Activated CD8-positive, alpha-beta T cell treated with anti-CD3 and anti-CD28 coated beads, Interleukin-2, amount 10 ng/mL, durations not matched to agents 7 days and 5 days (primary cell): ENCODE measurements around the gene CASTOR1. TPM values are rescaled to one million over a fixed set of nuclear protein-coding genes. Genes with fewer than 3 reads are reported as not detected.

Experiments
- ATAC-seq: fragments of 150-1000 bp; cut with Tn5 transposase; one replicate; pipeline ENCODE4 v1.10.0; 2021; ENCODE audit warnings: moderate library complexity
- CTCF ChIA-PET: fragments of 350-600 bp; sonication (Branson Sonifier 250); formaldehyde crosslinking; loops from one replicate; lab custom pipeline; 2021; ENCODE audit warnings: antibody characterized with exemption; lab: Charles Lee
- POLR2A ChIA-PET: fragments of 350-600 bp; sonication (Branson Sonifier 250); formaldehyde crosslinking; loops from one replicate; lab custom pipeline; 2021; ENCODE audit warnings: antibody characterized with exemption; lab: Charles Lee
- DNase-seq: peaks from one replicate; pipeline ENCODE4 v3.0.0-alpha.2; 2020
- H3K27ac Mint-ChIP-seq: one replicate; pipeline ENCODE4 v1.8.0; 2021; ENCODE audit warnings: mild to moderate bottlenecking, mixed read lengths
- H3K27me3 Mint-ChIP-seq: one replicate; pipeline ENCODE4 v1.8.0; 2021; ENCODE audit warnings: low read depth, mixed read lengths
- H3K36me3 Mint-ChIP-seq: one replicate; pipeline ENCODE4 v1.8.0; 2021; ENCODE audit warnings: low read depth, mixed read lengths
- H3K4me1 Mint-ChIP-seq: one replicate; pipeline ENCODE4 v1.8.0; 2021; ENCODE audit warnings: low read depth, mixed read lengths
- H3K4me3 Mint-ChIP-seq: one replicate; pipeline ENCODE4 v1.8.0; 2021; ENCODE audit warnings: mild to moderate bottlenecking, mixed read lengths
- H3K9me3 Mint-ChIP-seq: one replicate; pipeline ENCODE4 v1.8.0; 2022; ENCODE audit warnings: mixed read lengths; ENCODE audit not compliant: insufficient read depth
- total RNA-seq, 2 experiments: library from RNA; stranded (reverse); gene quantifications; one replicate each; pipeline ENCODE4 v1.2.3, GENCODE V29; 2021

CASTOR1 gene
- total RNA-seq, 2 experiments from 2014 or later = 24.5 to 25.4 TPM

- POLR2A ChIA-PET = interaction anchor here (0.6 to 1.2 kb wide), 2 partner anchors 12 to 143 kb away, joined by 3 read pairs; no protein-coding TSS in a partner anchor
- H3K27ac Mint-ChIP-seq = peak overlapping the region; percentile 76
Observed at GRCh38 chr22:30251711-30252110, 37.6 kb downstream of the CASTOR1 start.

GRCh38 chr22:30250661-30251267 is 38.5 kb downstream of the CASTOR1 start:
- CTCF ChIA-PET = interaction anchor here (1.3 to 2.3 kb wide), 5 partner anchors 13 to 143 kb away, joined by 4 to 10 read pairs (median 8); no protein-coding TSS in a partner anchor
- H3K9me3 Mint-ChIP-seq = no peaks in the 10 kb centered on the region

More at GRCh38 chr22:30251711-30252110, 37.6 kb downstream of the CASTOR1 start:
- CTCF ChIA-PET = interaction anchor here (1.3 to 4.5 kb wide), 3 partner anchors 12 to 145 kb away, joined by 4 to 95 read pairs (median 10); no protein-coding TSS in a partner anchor
- Mint-ChIP-seq H3K4me3 (no peak overlapping the region), H3K27me3 (no peaks in the 10 kb centered on the region), H3K9me3 (no peaks in the 10 kb centered on the region), H3K36me3 (no peaks in the 10 kb centered on the region), H3K4me1 (peaks cover 95% of the 10 kb centered on the region)
- no peak for DNase-seq
- ATAC-seq = no peak

GRCh38 chr22:30250039-30250565 is 39.2 kb downstream of the CASTOR1 start:
- Mint-ChIP-seq H3K27me3 (no peaks in the 10 kb centered on the region), H3K4me1 (peaks cover 83% of the 10 kb centered on the region), H3K36me3 (peaks cover 15% of the 10 kb centered on the region), H3K9me3 (no peaks in the 10 kb centered on the region), H3K27ac (peak overlapping the region; percentile 67), H3K4me3 (no peak overlapping the region)
- no peak for DNase-seq
- CTCF ChIA-PET = interaction anchor here (1.3 to 2.3 kb wide), 5 partner anchors 14 to 145 kb away, joined by 4 to 10 read pairs (median 8); no protein-coding TSS in a partner anchor
- POLR2A ChIA-PET = interaction anchor here (1.5 kb wide), 1 partner anchor 72 kb away, joined by 7 read pairs; no protein-coding TSS in a partner anchor
- no peak for ATAC-seq

More at GRCh38 chr22:30250661-30251267, 38.5 kb downstream of the CASTOR1 start:
- peaks cover 87% of the 10 kb centered on the region for H3K4me1 Mint-ChIP-seq
- POLR2A ChIA-PET = interaction anchor here (0.6 to 1.5 kb wide), 3 partner anchors 11 to 143 kb away, joined by 3 to 7 read pairs (median 3); no protein-coding TSS in a partner anchor
- H3K4me3 Mint-ChIP-seq = no peak overlapping the region
- DNase-seq (no peak), ATAC-seq (no peak)
- peaks cover 8% of the 10 kb centered on the region for H3K36me3 Mint-ChIP-seq
- H3K27me3 Mint-ChIP-seq = no peaks in the 10 kb centered on the region
- H3K27ac Mint-ChIP-seq = peak overlapping the region; percentile 67

- no peaks in the 10 kb centered on the region for H3K9me3 Mint-ChIP-seq
- H3K36me3 Mint-ChIP-seq = peaks cover 22% of the 10 kb centered on the region
- H3K27me3 Mint-ChIP-seq = no peaks in the 10 kb centered on the region
- H3K4me3 Mint-ChIP-seq = no peak overlapping the region
- DNase-seq (no peak), ATAC-seq (no peak)
- peaks cover 80% of the 10 kb centered on the region for H3K4me1 Mint-ChIP-seq
- H3K27ac Mint-ChIP-seq = peak overlapping the region; percentile 98
- ChIA-PET POLR2A (interaction anchor here (0.8 kb wide), 1 partner anchor 137 kb away, joined by 3 read pairs; no protein-coding TSS in a partner anchor), CTCF (interaction anchor here (1.3 to 2.3 kb wide), 4 partner anchors 14 to 144 kb away, joined by 4 to 9 read pairs (median 6); no protein-coding TSS in a partner anchor)
Observed at GRCh38 chr22:30249049-30250038, 40.0 kb downstream of the CASTOR1 start.

- H3K9me3 Mint-ChIP-seq = no peaks in the 10 kb centered on the region
- H3K36me3 Mint-ChIP-seq = peaks cover 31% of the 10 kb centered on the region
- CTCF ChIA-PET = interaction anchor here (1.0 to 1.5 kb wide), 2 partner anchors 15 to 140 kb away, joined by 3 to 4 read pairs; no protein-coding TSS in a partner anchor
- DNase-seq (no peak), ATAC-seq (no peak)
- no peaks in the 10 kb centered on the region for H3K27me3 Mint-ChIP-seq
- H3K4me3 Mint-ChIP-seq = peak overlapping the region; percentile 99
- peaks cover 79% of the 10 kb centered on the region for H3K4me1 Mint-ChIP-seq
- POLR2A ChIA-PET = interaction anchor here (0.7 kb wide), 1 partner anchor 140 kb away, joined by 4 read pairs; no protein-coding TSS in a partner anchor
- H3K27ac Mint-ChIP-seq = peak overlapping the region; percentile 98
Observed at GRCh38 chr22:30248484-30248883, 40.8 kb downstream of the CASTOR1 start.

- DNase-seq (no peak), ATAC-seq (no peak)
- CTCF ChIA-PET = interaction anchor here (1.0 to 1.5 kb wide), 2 partner anchors 15 to 140 kb away, joined by 3 to 4 read pairs; no protein-coding TSS in a partner anchor
- H3K27me3 Mint-ChIP-seq = no peaks in the 10 kb centered on the region
- peak overlapping the region; percentile 98 for H3K27ac Mint-ChIP-seq
- peaks cover 36% of the 10 kb centered on the region for H3K36me3 Mint-ChIP-seq
- peaks cover 77% of the 10 kb centered on the region for H3K4me1 Mint-ChIP-seq
- H3K4me3 Mint-ChIP-seq = peak overlapping the region; percentile 99
- POLR2A ChIA-PET = interaction anchor here (0.7 kb wide), 1 partner anchor 139 kb away, joined by 4 read pairs; no protein-coding TSS in a partner anchor
- H3K9me3 Mint-ChIP-seq = no peaks in the 10 kb centered on the region
Observed at GRCh38 chr22:30247974-30248373, 41.3 kb downstream of the CASTOR1 start.

- POLR2A ChIA-PET = interaction anchor here (0.7 kb wide), 1 partner anchor 139 kb away, joined by 4 read pairs; no protein-coding TSS in a partner anchor
- Mint-ChIP-seq H3K27ac (peak overlapping the region; percentile 98), H3K27me3 (no peaks in the 10 kb centered on the region), H3K36me3 (peaks cover 40% of the 10 kb centered on the region), H3K4me3 (peak overlapping the region; percentile 99), H3K9me3 (no peaks in the 10 kb centered on the region), H3K4me1 (peaks cover 77% of the 10 kb centered on the region)
- CTCF ChIA-PET = interaction anchor here (1.0 kb wide), 1 partner anchor 139 kb away, joined by 3 read pairs; no protein-coding TSS in a partner anchor
- DNase-seq = no peak
- ATAC-seq = no peak
Observed at GRCh38 chr22:30247561-30247960, 41.7 kb downstream of the CASTOR1 start.

- H3K4me3 Mint-ChIP-seq = peak overlapping the region; percentile 99
- no peak for DNase-seq
- peak overlapping the region; percentile 98 for H3K27ac Mint-ChIP-seq
- H3K36me3 Mint-ChIP-seq = peaks cover 47% of the 10 kb centered on the region
- H3K9me3 Mint-ChIP-seq = no peaks in the 10 kb centered on the region
- no peaks in the 10 kb centered on the region for H3K27me3 Mint-ChIP-seq
- peak; percentile 13 for ATAC-seq
- POLR2A ChIA-PET = interaction anchor here (1.0 to 4.7 kb wide), 5 partner anchors 26 to 71 kb away, joined by 3 to 21 read pairs (median 6); no protein-coding TSS in a partner anchor
- CTCF ChIA-PET = interaction anchor here (0.6 to 2.6 kb wide), 4 partner anchors 69 to 147 kb away, joined by 3 to 7 read pairs (median 6); no protein-coding TSS in a partner anchor
- H3K4me1 Mint-ChIP-seq = peaks cover 75% of the 10 kb centered on the region
Observed at GRCh38 chr22:30246814-30247376, 42.4 kb downstream of the CASTOR1 start.

- H3K4me1 Mint-ChIP-seq = peaks cover 74% of the 10 kb centered on the region
- ATAC-seq = peak; percentile 64
- H3K36me3 Mint-ChIP-seq = peaks cover 54% of the 10 kb centered on the region
- ChIA-PET CTCF (interaction anchor here (0.6 to 2.6 kb wide), 5 partner anchors 68 to 146 kb away, joined by 3 to 7 read pairs (median 6); no protein-coding TSS in a partner anchor), POLR2A (interaction anchor here (1.0 to 4.7 kb wide), 8 partner anchors 26 to 138 kb away, joined by 3 to 21 read pairs (median 5); no protein-coding TSS in a partner anchor)
- peak within 1 kb of the TSS; percentile 99 for H3K4me3 Mint-ChIP-seq
- no peaks in the 10 kb centered on the region for H3K27me3 Mint-ChIP-seq
- no peaks in the 10 kb centered on the region for H3K9me3 Mint-ChIP-seq
- peak; percentile 76 for DNase-seq
- peak within 1 kb of the TSS; percentile 98 for H3K27ac Mint-ChIP-seq
Observed at GRCh38 chr22:30245985-30246813, 43.1 kb downstream of the CASTOR1 start, which contains the start of gene LIF. LIF (minus strand) TSS chr22:30246759; CDS start chr22:30246695, 64 bp downstream.
